Central memory CD4-positive, alpha-beta T cell (primary cell): Measurements from ENCODE around the gene LRMDA.

ENCODE experiments used
- DNase-seq: peaks from one replicate; pipeline ENCODE4 v3.0.0; 2022

LRMDA gene

DNA sequence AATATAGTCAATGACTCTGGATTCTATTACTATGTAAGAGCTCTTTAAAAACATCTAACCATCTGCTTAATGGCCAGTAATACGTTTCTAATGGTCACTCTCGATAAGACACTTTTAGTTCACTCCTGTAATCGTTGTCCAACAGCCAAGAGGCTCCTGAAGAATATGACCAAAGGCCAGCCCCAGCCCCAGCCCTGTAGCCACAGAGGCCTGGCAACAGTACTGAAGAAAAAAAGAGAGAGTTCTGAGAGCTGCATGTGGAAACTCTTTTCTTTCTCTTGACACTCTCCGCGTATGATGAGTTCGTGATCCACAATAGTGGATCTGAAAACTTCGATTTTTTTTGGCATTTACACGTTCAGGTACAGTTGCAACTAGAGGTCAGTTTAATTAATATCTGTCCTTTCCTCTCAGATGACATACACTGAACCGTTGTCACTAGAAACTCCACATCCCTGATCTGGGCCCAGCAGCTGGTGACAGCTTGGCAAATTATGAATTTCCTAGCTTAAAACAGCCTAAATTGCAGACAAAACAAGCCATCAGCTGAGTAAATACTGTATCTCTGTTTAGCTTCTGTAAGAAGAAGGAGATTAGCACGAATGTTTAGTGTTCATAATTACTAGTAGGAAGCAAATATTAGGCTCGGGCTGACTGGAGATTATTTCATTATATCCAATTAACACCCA lies 456.7 kb downstream of the LRMDA start:
- DNase-seq, result no peak

DNA sequence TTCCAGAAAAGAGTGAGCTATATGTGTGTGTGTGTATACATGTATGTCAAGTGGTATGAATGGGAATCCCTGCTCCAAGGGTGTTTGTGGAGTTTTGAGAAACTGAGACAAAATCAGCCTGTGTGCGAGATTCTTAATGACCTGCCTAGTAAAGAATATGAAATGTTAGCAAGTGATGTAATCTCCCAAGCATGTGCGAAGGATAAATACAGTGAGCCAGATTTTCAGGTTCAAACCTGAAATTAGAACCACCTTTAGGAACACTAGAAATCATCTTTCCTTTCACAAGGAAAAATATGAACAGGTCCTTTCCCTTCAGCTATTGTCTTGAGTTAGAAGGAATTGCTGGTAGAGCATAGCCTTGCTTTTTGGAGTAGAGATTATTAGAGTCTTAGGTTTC lies 457.6 kb downstream of the LRMDA start:
- DNase-seq, result no peak

DNA sequence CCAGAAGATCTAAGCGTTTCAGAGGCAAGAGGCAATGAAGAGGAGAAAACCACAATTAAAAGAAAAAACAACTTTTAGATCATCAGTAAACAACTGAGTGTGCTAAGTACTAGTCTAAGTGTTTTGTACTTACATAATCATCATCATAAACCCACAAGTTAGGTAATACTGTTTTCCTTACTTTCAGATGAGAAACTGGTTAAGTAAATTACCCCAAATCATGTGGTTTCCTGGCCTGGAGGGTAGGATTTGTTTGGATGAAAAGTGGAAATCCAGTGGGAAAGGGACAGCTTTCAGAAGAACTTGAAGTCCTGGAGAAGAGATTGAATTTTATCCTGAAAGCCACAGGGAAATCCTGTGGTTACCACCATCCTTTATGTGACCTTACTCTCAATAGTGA lies 463.3 kb downstream of the LRMDA start:
- DNase-seq, result no peak

DNA sequence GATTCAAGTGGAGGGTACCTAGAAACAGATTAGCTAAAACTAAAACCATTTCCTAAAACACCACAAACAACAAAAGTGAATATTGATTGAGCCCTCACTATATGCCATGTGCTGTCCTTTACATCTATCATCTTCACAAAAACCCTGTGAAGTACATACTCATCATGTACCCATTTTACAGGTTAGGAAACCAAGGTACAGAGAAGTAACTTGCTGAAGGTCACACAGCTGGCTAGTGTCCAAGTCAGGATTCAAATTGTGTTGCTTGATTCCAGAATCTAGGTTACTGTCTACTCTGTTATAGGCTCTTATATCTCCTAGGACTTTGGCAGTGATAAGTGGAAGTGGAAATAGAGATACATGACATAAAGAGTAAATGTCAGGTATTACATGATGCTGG lies 463.8 kb downstream of the LRMDA start:
- no peak for DNase-seq

DNA sequence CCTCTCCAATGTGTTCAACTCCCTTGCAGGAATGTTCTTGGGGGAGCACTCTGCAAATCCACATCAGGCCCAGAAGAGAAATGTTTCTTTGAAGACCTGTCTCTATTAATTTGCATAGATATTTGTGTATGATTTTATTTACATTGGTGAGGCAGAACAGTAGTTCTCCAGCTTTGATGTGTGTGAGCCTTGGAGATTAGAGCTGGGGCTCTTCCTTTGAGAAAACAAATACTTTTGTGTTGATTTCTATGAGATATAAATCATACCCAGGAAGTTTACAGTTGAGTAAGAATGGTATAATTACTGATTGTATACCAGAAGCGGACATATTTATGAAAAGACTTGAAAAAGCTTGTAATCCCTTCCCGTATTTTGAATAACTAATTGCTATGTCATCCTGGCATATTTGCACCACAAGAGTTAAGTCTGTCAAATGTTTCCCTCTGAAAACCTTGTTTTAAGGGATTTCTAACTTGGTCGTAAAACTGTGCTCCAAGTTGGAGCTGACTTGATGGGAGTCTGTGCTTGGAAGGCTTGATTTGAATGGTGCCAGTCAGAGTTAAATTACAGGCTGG lies 468.5 kb downstream of the LRMDA start:
- DNase-seq, result no peak

DNA sequence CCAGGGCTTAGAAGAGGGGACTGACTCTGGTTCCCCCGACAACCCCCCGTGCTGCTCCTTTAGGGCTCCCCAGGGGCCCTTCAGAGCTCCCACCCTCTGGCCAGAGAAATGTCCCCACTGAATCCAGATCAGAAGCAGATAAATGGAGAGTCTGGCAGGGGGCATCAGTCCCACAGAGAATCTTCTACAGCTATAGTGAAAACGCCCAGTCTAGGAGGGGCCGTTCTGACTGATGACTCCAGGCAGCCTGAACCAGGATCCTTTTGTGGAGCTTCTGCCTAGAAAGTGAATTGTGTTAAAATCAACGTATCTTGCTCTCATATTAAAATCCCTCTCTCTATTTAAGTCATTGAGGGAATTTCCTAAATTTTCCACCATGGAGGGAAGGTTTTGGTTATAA lies 471.4 kb downstream of the LRMDA start:
- no peak for DNase-seq

DNA sequence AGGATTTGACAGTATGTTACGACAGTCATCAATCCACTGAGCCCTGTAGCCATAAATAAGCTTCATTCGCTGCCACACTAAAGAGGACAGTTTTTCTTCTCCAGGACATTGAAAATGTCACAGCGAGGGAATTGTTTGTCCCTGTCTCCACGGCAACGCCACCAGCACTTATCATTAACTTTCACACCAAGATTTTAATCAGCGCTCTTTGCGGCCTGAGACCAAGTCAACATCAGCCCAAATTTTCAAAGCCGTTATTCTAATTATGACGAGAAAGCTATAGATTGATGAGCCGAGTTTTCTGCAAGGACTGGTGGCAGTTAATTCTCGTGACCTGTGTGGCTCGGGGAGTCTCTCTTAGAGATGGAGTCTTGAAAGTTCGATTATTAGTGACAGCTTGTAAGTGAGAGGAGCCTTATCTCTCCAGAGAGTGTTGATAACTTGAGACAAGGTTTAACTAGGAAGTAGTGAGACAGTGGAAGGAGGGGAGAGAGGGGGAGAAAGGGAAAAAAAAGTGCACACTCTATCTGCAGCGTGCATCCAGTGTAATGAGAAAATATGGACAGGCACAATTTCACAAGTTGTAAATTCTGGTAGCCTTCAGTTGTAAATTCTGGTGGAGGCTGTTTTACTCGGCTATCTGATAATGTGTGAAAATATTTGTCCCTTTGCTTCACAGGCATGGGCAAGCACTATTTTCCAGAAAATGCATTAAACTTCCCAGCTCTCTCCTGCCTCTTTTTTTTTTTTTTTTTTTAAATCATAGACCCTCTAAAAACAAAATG lies 473.3 kb downstream of the LRMDA start:
- no peak for DNase-seq

DNA sequence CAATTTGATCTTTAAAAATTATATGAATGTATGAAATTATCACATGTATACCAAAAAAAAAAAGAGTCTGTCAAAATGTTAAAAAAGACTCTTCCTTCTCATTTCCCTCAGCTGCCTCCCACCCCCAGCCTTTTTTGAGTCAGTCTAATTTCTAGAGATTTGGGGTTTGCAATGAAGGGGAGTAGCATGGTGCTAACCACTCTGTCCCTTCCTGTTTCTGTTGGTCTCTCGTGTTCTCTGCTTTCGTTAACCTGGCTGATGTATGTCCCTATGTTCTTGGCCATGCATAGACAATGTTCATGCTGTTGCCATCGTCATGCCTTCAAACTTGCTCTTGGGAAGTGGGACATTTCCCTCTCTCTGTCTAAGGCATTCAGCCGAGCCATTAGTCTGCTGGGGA lies 474.1 kb downstream of the LRMDA start:
- DNase-seq, result no peak

DNA sequence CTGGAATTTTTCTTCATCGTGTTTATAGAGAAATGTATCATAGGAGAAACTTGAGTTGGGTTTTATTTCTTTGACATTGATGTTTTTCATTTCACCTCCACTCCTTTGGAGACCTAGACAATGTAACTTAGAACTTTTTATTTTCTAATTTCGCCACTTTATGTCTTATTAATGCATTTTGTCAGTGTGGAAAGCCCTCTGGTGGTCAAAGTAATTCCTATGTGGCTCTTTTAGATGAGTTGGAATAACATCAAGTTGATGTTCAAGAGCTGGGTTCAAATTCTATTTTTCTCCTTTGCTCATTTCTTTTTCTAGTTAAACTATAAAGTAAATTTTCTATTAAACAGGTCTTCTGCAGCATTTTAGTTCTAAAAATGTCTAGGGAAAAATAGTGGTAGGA lies 478.6 kb downstream of the LRMDA start:
- no peak for DNase-seq

DNA sequence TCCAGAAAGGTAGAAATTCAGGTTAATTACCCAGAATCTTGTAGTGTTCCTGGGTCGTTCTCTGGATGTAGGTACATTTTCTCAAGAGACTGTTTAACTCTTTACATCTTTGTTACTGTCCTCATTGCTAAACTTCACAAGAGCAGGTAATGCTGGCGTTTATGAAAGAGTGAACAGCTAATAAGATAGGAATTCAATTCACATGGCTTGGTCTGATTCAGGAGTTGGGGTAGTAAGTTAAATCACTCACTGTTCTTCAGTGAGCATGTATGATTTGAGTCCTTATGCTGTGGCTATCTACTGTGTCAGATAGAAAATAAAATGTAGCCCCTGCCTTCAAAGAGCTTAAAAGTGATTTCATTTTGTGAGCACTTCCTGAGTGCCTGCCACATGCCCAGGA lies 480.0 kb downstream of the LRMDA start:
- DNase-seq, result no peak

DNA sequence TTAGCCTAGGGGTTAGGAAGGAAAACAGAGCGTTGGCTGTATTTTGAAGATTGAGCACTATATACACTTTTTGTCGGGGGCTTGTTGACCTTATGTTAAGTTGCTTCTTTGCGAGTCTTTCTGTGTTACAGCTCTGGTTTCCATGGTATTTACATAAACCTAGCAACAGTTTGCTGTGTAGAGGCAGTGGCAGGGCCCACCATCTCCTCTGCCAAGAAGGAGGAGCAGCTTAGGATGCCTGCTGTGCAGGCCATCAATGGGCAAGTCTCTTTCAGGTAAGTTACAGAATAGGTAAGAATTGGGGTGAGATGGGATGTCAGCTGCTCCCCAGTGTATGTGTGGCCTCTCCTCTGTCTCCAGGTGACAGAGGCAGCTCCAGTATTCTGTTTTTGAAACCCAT lies 485.5 kb downstream of the LRMDA start:
- no peak for DNase-seq

DNA sequence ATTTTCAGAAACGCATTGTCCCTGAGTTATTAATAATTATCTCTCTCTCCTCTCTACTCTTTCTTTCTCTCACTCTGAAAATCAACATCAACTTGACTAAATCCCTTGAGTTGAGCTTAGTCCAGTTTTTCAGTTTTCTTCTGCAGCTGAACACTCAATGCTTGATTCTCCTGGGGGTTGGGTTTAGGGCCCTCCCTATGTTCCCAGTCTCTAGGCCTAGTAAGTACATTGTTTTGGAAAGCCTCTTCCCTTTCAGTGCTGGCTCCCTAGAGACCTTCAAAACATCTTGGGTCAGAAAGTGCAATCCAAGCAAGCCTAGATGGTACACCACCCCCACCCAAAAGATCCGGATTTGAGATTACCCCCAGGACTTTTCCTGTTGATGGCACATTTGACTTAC lies 488.5 kb downstream of the LRMDA start:
- no peak for DNase-seq

DNA sequence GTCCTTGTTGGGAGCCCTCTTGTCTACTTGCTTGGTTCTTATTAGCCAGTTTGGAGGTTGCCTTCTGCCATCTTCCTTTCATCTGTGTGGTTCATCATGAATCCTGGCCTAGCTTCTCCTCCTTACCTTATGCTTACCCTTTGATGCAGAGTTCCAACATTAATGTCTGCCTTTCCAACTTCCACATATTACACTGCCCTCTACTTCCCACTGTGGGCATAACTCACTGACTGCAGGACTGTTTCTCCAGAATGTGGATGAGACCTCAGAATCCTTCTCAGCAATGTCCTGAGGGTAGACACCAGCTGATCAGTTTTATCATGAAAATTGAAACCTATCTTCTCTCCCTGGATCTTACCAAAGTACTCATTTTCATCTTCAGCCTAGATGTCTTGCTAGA lies 491.0 kb downstream of the LRMDA start:
- DNase-seq, result no peak

DNA sequence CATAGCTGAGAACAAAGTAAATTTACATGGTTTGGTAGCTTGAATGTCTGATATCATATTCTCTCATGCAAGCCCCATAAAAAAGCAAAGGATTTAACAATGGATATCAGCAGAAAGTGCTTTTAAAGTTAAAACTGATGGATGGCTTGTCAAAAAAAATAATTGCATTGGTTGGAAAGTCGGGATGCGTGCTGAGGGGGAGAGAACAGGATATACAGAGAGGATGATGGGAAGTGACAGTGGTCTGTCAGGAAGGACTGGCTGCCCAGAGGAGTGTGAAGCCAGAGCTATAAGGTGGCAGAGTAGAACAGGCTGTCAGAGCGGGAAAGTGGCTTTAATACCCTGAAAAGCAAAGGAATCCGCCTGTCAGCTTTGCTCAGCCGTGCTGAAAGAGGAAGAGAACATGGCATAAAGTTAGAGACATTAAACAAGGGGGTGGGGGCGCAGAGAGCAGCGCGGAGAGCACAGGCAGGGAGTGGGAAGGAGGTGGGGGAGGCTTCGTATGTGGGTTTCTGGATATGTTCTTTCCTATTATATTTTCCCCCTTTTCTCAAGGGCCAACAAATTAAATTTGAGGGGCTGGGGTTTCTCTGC lies 493.0 kb downstream of the LRMDA start:
- DNase-seq, result no peak

DNA sequence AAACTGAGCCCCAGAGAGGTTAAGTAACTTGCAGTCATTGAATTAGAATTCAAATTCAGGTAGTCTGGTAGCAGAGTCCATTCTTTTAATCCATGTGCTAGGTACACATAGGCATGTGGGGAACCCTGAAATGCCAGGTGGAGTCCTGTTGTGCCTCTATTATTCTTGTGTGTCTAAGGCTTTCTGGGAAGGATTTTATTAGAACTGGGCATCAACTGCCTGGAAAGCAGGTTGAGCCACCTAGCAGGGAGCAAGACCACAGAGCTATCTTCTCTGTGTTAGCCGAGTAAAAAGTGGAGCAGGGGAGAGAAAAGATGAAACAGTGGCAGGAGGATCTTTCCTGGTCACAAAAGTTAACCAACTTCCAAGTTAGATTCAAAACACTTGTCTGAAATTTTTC lies 494.6 kb downstream of the LRMDA start:
- no peak for DNase-seq

DNA sequence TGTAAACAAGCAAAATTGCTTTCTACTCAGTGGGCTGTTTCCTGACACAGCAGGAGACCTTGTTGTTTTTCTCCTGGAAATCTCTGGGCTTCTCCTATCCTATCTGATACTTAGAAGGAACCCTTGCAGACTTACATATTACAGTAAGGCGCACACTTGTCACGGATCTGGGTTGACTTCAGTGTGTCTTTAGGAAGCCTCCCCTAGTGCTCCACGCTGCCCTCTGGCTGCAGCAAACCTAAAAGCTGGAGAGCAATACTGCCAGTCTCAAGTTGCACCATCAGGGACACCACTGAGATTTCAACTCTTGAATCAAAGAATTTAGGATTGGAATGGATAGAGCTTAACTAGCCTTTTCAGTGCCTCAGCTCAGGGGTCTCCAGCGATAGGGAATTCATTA lies 495.3 kb downstream of the LRMDA start:
- DNase-seq, result no peak

DNA sequence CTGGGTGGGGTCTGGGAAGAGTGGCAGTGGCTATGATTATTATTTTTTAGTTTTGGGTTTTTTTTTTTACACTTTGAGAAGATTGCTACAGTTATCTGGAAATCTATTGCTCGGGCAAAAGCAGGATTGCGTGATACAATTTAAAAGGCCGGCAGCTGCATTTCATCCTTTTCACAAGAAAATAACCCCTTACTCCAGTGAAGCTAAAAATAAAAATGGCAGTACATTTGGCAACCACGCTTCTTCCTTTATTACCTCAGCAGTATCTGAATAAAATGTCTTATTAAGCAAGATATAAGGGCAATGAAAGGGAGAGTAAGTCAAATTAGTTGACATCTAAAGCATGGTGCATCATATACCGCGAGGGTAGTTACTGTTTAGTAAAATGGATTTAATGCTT lies 496.8 kb downstream of the LRMDA start:
- DNase-seq, result no peak

DNA sequence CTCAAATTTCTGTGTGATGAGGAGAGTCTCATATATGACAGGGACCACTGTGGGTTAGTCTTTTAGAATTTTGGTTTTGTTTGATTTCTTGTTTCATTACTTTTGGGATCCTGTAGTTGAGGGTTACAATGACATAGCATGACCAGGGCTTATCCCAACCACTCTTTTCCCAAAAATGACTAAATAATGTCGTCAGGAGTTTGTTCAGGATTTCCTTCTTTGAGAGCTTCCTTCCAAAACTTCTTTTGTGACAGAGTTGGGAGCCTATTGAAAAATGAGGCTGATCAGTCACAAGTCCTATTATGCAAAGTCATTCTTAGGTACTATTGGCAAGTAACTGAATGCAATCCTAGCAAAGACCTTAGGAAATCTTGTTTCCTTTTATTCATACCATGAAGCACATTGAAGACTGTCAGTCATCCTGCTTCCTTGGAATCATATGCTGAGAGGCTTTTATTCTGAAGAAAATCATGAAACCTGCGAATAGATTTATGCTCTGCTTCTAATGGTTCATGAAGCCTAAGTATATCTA lies 498.3 kb downstream of the LRMDA start:
- DNase-seq, result no peak

DNA sequence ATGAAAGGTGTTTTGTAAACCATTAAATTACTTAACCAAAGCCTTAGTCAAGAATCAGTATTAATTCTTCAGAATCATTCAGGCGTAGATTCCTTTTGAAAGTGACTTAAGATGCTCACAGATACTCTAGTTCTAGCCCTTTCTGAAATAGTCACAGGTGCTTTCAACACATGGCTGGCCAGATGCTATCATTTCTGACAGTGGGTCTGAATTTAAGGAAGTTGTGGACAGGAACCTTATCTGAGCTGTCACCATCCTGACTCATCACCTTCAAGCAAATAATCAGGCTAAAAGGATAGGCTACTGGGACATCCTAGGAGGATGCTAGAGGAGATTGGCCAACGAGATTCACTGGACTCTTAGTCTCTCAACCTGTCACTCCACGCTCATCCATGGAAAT lies 501.5 kb downstream of the LRMDA start:
- DNase-seq, result no peak

DNA sequence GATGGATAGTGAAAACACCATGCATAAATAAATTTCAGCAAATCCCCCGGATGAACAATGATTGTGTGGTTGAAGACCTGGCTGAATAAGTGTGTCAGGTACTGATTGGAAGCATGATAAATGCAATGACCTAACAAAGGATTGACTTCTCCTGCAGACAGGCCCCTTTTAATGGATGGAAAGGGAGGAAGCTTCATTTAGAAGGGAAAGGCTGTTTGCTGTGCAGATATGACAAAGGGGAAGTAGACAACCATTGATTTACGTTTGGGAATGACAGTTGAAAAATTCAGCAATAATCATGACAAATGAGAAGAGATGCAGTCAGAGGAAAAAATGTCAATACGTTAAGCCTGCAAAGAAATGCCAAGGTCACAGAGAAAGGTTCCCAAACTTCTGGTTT lies 503.8 kb downstream of the LRMDA start:
- DNase-seq, result no peak

DNA sequence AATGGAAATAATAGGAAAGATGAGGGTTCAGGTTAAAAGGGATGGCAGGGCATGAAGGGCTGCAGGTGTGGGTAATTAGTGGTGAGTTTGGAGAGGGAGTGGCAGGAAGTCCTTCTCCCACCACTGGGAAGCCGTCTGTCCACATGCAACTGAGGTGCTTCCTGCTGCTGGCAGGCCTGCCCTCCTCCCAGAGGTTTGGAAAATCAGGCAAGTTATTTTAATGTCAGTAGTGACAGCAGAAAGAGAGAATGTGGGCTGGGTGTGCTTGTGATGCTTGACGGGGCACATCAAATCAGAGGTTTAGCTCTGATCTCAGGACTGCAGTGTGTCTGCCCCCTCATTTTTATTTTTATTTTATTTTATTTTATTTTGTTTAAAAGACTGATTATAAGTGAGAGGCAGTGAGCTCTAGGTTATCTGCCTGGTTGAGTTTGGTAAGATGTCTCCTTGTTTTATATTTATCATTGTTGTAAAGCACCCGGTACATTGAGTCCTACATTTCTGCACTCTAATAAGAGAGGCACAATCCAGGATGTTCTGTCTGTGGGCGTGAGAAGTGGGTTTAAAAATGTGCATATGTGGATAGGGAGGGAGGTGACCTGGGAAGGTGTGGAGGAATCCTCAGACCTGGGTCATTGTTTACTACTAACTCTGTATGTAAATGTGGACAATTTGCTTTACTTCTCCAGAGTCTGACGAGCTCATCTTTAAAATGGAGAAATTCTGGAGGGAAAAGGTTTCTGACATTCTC lies 504.4 kb downstream of the LRMDA start:
- no peak for DNase-seq

DNA sequence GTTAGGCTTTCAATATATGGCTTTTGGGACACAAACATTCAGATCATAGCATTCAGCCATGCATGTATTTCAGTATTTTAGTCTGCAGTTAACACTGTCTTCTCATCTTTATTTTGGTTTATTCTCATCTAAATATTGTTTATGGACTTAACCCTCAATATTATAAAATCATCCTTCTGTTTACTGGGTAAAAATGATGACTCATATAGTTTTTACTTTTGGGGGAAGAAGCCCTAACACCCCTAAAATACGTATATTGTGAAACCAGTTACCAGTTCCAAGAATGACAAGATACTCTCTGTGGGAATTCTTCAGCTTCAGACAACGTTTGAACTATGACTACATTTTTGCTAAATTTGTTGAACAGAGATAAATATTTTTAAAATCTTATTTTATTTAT lies 505.4 kb downstream of the LRMDA start:
- DNase-seq, result no peak

DNA sequence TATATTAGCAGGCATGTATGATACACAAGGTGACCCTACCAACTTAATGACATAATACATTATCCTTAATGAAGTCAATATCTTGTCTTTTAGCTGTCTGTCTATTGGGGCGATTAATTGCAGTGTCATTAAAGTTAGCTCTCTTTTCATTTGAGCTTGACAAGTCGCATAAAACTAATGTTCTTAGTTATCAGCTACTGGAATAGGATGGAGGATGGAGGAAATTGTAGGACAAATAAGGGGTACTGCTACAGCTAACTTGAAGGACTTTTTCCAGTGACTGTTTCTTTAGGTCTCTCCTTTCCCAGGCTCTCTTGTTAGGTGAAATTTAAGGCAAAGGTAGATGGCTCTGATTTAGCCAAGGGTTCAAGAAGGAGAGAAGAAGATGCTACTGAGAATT lies 506.4 kb downstream of the LRMDA start:
- no peak for DNase-seq
